Inferior parietal cortex (tissue), 1 donor: Measurements from ENCODE around the gene KRT2.

Experiments used
- DNase-seq: peaks from one replicate; pipeline ENCODE4 v3.0.0-alpha.2; 2016; ENCODE audit errors: extremely low spot score

The KRT2 gene

GRCh38 chr12:52651726-52652261, at the start of gene KRT2:
Gene KRT2 (minus strand): TSS chr12:52652211. CDS start chr12:52652142, 69 bp downstream.
- DNase-seq, result no peak

- no peak for DNase-seq
Observed at GRCh38 chr12:52701281-52701680, 49.3 kb upstream of the KRT2 start.

- no peak for DNase-seq
Observed at GRCh38 chr12:52699960-52700359, 47.9 kb upstream of the KRT2 start.

GRCh38 chr12:52699373-52699772, 47.4 kb upstream of the KRT2 start:
- DNase-seq, result no peak

- no peak for DNase-seq
Observed at GRCh38 chr12:52698651-52699340, 46.8 kb upstream of the KRT2 start.

GRCh38 chr12:52697058-52697582, 45.1 kb upstream of the KRT2 start:
- no peak for DNase-seq

GRCh38 chr12:52696588-52696987, 44.6 kb upstream of the KRT2 start:
- DNase-seq, result no peak

GRCh38 chr12:52695039-52695438, 43.0 kb upstream of the KRT2 start:
- DNase-seq, result no peak

GRCh38 chr12:52694151-52694550, 42.1 kb upstream of the KRT2 start:
- no peak for DNase-seq

GRCh38 chr12:52693261-52693660, 41.2 kb upstream of the KRT2 start:
- DNase-seq, result no peak

GRCh38 chr12:52692254-52692653, 40.2 kb upstream of the KRT2 start:
- DNase-seq, result no peak

- DNase-seq, result no peak
Observed at GRCh38 chr12:52691841-52692150, 39.8 kb upstream of the KRT2 start.

- DNase-seq, result no peak
Observed at GRCh38 chr12:52691076-52691840, 39.2 kb upstream of the KRT2 start.

GRCh38 chr12:52690351-52691075, 38.5 kb upstream of the KRT2 start:
- DNase-seq, result no peak

GRCh38 chr12:52689936-52690335, 37.9 kb upstream of the KRT2 start:
- no peak for DNase-seq

GRCh38 chr12:52689239-52689638, 37.2 kb upstream of the KRT2 start:
- DNase-seq, result no peak

GRCh38 chr12:52688481-52688880, 36.5 kb upstream of the KRT2 start:
- no peak for DNase-seq

- DNase-seq, result no peak
Observed at GRCh38 chr12:52687497-52688385, 35.7 kb upstream of the KRT2 start.

- DNase-seq, result no peak
Observed at GRCh38 chr12:52686756-52687487, 34.9 kb upstream of the KRT2 start.

GRCh38 chr12:52686063-52686462, 34.1 kb upstream of the KRT2 start:
- DNase-seq, result no peak
